OCI-LY7 (cell line): ENCODE measurements around the gene HS3ST1.

Experiments
- EZH2phosphoT487 ChIP-seq: fragments of 200-600 bp; sonication (generic); IDR thresholded peaks from 2 replicates; pipeline ENCODE4 v1.6.1; 2018; ENCODE audit warnings: low read depth, borderline replicate concordance, mild to moderate bottlenecking, mixed run types, antibody characterized with exemption, low read length, moderate library complexity, mixed read lengths
- TF ChIP-seq, protein P1 (sequence below): fragments of 200-600 bp; sonication (generic); conservative IDR thresholded peaks from 2 replicates; pipeline ENCODE4 v1.5.1; 2014; ENCODE audit warnings: mild to moderate bottlenecking, antibody characterized with exemption, low read length, moderate library complexity, mixed read lengths

DNA sequence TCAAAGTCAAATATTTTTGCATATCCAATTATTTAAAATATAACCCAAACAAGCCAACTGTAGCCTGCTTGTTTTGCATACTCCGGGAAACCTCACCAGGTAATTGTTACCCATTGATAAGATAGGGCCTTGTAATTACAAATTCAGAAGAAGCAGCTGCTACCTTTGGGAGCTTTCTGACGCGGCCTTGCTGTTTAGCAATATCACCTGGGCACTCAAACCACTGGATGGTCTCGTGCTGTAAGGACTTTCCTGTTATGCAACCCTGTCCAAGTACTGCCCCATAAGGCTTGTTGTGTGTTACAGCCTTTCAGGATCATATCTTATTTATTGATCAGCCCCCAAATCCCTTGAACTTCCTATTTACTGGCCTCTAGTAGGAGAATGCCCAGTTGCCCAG is 52.1 kb downstream of the HS3ST1 start:
- TF ChIP-seq, protein P1, sequence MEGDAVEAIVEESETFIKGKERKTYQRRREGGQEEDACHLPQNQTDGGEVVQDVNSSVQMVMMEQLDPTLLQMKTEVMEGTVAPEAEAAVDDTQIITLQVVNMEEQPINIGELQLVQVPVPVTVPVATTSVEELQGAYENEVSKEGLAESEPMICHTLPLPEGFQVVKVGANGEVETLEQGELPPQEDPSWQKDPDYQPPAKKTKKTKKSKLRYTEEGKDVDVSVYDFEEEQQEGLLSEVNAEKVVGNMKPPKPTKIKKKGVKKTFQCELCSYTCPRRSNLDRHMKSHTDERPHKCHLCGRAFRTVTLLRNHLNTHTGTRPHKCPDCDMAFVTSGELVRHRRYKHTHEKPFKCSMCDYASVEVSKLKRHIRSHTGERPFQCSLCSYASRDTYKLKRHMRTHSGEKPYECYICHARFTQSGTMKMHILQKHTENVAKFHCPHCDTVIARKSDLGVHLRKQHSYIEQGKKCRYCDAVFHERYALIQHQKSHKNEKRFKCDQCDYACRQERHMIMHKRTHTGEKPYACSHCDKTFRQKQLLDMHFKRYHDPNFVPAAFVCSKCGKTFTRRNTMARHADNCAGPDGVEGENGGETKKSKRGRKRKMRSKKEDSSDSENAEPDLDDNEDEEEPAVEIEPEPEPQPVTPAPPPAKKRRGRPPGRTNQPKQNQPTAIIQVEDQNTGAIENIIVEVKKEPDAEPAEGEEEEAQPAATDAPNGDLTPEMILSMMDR, result no peak
- TF ChIP-seq EZH2phosphoT487, result no peak
